Measurements from ENCODE around the gene NUPR1. TPM values are rescaled to one million over a fixed set of nuclear protein-coding genes. Genes with fewer than 3 reads are reported as not detected.

Gene NUPR1
- total RNA-seq, 4 donors from 2014 or later = 1.6 to 11.9 (median 6.3) TPM

GRCh38 chr16:28534542-28535373 lies 4.0 kb downstream of the NUPR1 start:
- H3K4me3 ChIP-seq = no peak overlapping the region
- no peak for TF ChIP-seq CTCF (IDR thresholded peaks at IDR 0.05)
- no peak for TF ChIP-seq POLR2A (IDR thresholded peaks at IDR 0.05)
- no peaks in the 10 kb centered on the region for H3K27me3 ChIP-seq
- no peaks in the 10 kb centered on the region for H3K9me3 ChIP-seq
- DNase-seq = peak in 1 of 3 donors; percentile 73
- H3K4me1 ChIP-seq = peaks cover 0 to 18% (median 0%) of the 10 kb centered on the region in 4 donors
- H3K36me3 ChIP-seq = no peaks in the 10 kb centered on the region
- peak overlapping the region in 3 of 4 donors; percentile 2 to 62 (median 10) for H3K27ac ChIP-seq

- peaks cover 0 to 15% (median 0%) of the 10 kb centered on the region in 4 donors for H3K4me1 ChIP-seq
- DNase-seq = no peak
Observed at GRCh38 chr16:28532940-28533647, 5.7 kb downstream of the NUPR1 start.

GRCh38 chr16:28531777-28532744 lies 6.7 kb downstream of the NUPR1 start:
- Histone ChIP-seq H3K27ac (peak overlapping the region in 3 of 4 donors; percentile 46 to 77 (median 62)), H3K4me3 (no peak overlapping the region), H3K4me1 (peaks cover 0 to 18% (median 0%) of the 10 kb centered on the region in 4 donors), H3K9me3 (no peaks in the 10 kb centered on the region), H3K27me3 (no peaks in the 10 kb centered on the region), H3K36me3 (no peaks in the 10 kb centered on the region)
- peak; percentile 26 to 91 (median 85) for DNase-seq
- TF ChIP-seq POLR2A (IDR thresholded peaks at IDR 0.05) = peak in 1 of 2 donors; percentile 65
- TF ChIP-seq CTCF (IDR thresholded peaks at IDR 0.05) = no peak

More at GRCh38 chr16:28532940-28533647, 5.7 kb downstream of the NUPR1 start:
- no peaks in the 10 kb centered on the region for H3K9me3 ChIP-seq
- H3K27ac ChIP-seq = peak overlapping the region in 3 of 4 donors; percentile 11 to 77 (median 62)
- no peaks in the 10 kb centered on the region for H3K36me3 ChIP-seq
- TF ChIP-seq CTCF (IDR thresholded peaks at IDR 0.05) (no peak), POLR2A (IDR thresholded peaks at IDR 0.05) (no peak)
- no peaks in the 10 kb centered on the region for H3K27me3 ChIP-seq
- H3K4me3 ChIP-seq = no peak overlapping the region

- Histone ChIP-seq H3K4me1 (peaks cover 0 to 22% (median 0%) of the 10 kb centered on the region in 4 donors), H3K27ac (no peak overlapping the region), H3K9me3 (no peaks in the 10 kb centered on the region), H3K27me3 (no peaks in the 10 kb centered on the region), H3K4me3 (no peak overlapping the region), H3K36me3 (no peaks in the 10 kb centered on the region)
- DNase-seq = no peak
- no peak for TF ChIP-seq CTCF (IDR thresholded peaks at IDR 0.05)
- TF ChIP-seq POLR2A (IDR thresholded peaks at IDR 0.05) = no peak
Observed at GRCh38 chr16:28529124-28529523, 9.7 kb downstream of the NUPR1 start.

- Histone ChIP-seq H3K27ac (peak overlapping the region in 1 of 4 donors; percentile 43), H3K9me3 (no peaks in the 10 kb centered on the region), H3K27me3 (no peaks in the 10 kb centered on the region), H3K36me3 (no peaks in the 10 kb centered on the region), H3K4me1 (peaks cover 0 to 22% (median 0%) of the 10 kb centered on the region in 4 donors), H3K4me3 (no peak overlapping the region)
- no peak for DNase-seq
- no peak for TF ChIP-seq CTCF (IDR thresholded peaks at IDR 0.05)
- no peak for TF ChIP-seq POLR2A (IDR thresholded peaks at IDR 0.05)
Observed at GRCh38 chr16:28528463-28528867, 10.3 kb downstream of the NUPR1 start.
